HG03575 (cell line): ENCODE data around the gene BLOC1S5.

Experiments
- ATAC-seq: cut with Tn5 transposase; IDR thresholded peaks from one replicate; pipeline ENCODE4 v1.9.1; 2021; ENCODE audit not compliant: unreplicated experiment, insufficient number of reproducible peaks, low FRiP score; ENCODE audit errors: extremely low read depth

BLOC1S5 gene

DNA sequence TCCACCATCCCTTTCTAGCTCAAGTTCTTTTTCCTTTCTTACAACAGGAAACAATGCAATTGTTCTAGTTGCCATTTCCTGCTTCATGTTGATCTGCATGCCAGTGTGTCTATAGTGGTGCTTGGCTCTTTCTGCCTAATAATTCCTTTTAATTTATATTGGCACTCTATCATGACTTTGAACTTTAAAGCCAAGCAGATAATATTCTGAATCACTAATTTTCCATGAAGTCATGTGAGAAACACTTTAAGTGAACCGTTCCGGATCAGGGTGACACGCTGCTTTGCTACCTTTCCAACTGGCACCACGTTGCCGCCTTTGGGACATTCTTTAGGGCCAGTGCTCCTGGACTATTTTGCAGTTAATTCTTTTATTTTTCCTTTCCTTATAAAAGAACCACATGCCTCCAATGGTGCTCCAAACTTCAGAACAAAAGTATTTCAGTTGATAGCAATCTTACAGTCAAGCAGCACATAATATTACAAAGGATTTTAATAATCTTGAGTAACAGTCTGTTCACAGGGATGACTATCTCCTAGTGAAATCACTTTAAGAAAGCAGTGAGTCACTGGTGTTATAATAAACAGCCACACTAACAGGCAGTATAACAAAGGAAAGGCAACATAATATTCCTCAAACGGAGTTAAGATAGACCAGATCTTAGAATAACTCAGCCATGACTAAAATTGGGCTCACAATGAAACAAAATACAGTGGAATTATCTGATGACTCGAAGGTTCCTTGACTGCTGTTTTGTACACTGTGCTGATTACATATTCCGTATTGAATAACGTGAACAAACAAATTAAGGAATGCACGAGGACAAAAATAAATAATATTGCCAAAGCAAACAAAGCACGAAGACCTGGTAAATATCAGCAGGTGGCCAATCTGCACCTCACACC lies 19.0 kb upstream of the BLOC1S5 start:
- no peak for ATAC-seq

DNA sequence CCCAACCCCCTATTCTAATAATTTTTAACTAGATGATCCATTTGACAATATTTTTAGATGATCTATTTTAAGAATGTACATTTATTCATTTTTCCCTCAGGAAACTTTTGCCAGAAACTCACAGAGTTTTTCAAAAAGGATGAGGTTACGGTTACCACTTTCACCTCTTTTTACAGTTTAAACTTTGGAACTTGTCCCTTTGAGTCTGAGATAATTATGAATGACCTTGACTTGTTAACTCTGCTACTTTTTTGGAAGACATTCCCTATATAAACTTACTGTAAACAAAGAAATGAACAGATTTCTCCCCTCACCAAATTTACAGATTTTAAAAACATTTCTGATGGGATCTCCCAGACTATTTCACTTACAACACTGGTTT lies 18.4 kb upstream of the BLOC1S5 start:
- no peak for ATAC-seq

DNA sequence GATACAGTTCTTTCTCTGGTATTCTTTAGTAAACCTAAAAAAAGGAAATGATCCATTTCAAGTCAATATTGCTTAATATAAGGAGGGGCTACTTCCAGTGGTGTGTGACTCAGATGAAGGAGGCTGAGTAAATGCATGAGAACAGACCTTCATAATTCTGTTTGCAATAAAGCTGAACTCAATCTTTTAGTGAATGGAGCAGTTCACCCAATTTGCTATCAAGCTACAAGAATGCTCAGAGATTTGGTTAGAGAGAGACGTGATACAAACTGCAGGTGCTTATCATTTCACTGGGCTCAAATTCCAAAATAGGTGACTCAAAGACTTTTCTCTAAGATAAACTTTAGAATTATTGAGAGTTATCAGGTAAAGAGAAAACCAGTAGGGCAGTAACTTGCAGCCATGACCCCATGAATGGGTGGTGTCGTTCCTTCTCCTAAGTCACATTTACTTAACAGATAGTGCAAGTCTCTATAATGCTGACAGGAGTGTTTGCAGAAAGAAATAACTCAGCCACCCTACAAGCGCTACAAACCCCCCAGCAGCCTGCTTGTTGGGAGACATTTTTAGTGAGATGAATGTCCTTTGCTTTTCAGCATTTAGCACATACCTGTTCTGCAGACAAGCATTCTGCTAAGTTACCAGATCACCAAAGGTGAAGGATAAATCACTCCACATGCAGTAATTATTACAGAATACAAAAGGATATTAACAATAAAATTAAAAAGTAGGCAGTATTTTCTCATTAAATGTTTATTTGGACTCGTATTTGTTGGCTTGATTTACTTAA lies 16.4 kb upstream of the BLOC1S5 start:
- ATAC-seq: no peak

DNA sequence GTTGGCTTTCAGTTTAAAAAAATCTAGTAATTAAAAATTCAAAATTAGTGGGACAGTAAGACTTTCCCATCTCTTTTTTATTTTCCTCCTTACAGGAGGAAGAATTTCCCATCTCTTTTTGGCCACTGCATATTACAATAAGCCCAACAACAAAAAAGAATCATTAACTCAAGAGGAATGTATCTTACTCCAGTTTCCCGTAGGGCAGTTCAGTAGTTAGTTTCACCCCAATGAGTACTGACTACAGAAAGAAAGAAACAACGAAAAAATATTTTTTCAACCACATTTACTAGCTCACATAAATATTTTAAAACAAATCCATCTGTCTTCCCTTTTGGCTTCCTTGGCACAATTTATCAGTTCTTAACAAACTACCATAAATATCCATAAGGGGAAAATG lies 14.9 kb upstream of the BLOC1S5 start:
- ATAC-seq: no peak

DNA sequence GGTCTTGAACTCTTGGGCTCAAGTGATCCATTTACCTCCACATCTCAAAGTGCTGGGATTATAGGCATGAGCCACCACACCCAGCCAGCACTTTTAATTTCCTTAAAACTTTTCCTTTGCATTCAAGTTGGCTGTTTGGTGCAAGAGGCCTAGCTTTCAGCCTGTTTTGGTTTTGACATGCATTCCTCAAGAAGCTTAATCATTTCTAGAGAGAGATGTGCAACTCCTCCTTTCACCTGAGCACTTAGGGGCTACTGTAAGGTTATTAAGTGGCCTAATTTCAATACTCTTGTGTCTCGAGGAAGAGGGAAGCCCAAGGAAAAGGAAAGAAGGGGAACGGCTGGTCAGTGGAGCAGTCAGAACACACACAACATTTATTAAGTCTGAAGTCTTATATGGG lies 13.8 kb upstream of the BLOC1S5 start:
- no peak for ATAC-seq

DNA sequence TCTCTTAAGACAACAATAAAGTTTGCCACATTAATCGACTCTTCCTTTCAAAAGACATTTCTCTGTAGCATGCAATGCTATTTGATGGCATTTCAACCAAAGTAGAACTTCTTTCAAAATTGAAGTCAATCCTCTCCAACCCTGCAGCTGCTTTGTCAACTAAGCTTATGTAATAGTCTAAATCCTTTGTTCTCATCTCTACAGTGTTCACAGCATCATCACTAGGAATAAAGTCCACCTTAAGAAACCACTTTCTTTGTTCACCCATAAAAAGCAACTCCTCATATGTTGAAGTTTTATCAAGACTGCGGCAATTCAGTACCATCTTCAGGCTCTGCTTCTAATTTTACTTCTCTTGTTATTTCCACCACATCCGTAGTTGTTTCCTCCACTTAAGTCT lies 11.5 kb upstream of the BLOC1S5 start:
- no peak for ATAC-seq

DNA sequence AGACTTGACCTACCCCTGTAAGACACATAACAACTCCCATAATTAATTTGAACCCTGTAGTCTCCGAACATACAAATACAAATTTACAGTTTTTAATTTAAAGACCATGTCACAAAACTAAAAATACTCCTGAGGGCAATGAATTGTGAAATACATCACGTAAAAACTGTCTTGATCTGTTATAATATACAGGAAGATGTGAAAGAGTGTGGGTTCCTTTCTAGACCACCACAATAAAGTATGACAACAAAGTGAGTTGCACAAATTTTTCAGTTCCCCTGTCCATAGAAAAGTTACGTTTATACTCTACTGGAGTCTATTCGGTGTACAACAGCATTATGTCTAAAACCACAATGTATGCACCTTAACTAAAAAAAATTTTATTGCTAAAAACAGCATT lies 11.0 kb upstream of the BLOC1S5 start:
- ATAC-seq: no peak

DNA sequence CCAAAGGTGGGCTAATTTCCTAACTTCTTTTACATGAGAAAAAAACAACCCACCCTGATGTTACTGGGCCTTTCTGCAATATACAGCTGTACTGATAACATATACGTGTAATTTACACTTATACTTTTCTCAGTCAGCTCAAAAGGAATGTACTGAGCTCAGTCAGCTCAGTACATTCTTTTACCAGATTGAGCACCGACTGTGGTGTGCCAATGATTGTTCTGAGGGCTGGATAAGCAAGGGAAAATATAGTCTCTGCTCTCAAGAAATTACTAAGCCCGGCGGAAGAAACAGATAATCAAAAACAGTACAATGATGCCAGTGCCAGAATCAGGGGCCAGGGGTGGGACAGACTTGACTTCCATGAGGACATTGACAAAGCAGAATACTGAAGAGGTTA lies 10.0 kb upstream of the BLOC1S5 start:
- no peak for ATAC-seq

DNA sequence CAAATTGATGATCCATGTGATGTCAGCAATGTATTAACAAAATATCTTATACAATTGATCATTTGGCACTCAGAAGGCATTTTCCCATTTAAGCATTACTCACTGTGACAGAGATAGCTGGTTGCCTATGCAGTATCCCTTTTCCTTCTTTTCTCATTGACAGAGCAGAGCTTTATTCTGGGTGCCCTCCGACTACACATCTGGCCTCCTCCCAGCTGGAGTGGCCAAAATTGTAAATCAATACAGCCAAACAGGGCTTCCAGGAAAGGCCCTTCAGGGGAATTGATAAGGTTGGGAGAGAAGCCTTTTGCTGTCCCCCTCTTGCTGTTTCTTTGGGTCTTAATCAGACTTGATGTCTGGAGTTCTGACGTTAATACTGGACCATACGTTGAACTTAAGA lies 9.6 kb upstream of the BLOC1S5 start:
- no peak for ATAC-seq

DNA sequence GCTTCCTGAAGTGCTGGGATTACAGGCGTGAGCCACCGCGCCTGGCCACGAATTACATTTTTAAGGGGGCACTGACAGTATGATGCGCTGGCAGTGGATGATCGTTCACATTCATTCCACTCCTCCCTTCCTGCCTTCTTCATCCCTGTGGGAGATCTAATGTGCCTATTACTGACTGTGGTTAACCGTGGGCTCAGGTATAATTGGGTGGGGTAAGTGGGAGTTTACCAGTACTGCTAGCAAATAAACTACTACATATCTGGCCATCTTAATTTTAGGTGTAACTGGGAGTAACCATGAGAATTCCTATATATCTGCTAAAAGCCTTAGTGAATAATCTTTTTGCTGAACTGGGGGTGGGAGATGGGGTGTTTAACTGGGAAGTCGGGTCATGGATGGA lies 6.5 kb upstream of the BLOC1S5 start:
- no peak for ATAC-seq

DNA sequence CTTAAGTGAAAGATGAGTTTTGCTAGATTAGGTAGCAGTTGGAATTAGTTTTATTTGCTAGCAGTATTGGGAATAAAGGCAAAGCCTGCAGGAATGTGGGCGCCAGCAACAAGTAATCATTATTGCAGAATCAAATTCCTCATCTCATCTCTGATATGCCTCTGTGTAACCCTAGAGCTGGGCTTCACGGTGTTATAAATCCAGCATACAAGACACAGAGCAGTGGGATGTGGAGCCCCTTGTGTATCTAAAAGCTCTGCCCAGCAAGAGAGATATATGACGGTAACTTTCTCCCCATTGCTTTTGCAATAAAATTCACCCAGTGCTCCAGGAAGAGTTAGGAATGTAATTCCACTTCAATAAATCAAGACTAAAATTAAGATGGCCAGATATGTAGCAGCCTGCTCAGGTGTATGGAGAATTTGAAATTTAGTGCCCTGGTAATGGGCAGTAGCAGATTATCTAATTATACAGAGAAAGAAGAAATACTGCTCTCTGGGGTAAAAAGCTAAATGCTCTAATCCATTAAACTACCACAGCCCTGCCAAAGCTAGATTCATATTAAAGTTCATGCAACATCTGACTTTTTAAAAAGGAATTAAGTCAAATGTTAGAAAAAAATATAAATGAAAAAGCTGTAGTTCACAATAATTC lies 5.6 kb upstream of the BLOC1S5 start:
- ATAC-seq: no peak

DNA sequence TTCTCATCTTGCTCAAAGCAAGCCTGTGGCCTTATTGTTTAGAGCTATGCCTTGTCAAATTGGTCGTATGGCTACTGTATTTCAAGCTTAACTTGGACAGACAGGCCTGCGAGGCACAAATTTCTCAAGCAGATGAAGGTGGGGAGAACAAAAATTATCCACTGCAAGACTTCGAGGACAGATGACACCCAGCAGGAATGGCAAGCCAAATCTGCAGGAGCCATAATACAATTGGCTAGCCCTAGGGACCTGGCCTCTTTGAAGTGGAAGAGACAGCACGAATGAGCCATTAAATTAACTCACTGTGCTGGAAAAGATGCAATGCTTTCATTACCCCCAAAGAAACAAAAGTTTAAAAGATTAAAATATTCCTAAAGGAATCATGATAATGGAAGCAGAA lies 5.0 kb upstream of the BLOC1S5 start:
- ATAC-seq: no peak

DNA sequence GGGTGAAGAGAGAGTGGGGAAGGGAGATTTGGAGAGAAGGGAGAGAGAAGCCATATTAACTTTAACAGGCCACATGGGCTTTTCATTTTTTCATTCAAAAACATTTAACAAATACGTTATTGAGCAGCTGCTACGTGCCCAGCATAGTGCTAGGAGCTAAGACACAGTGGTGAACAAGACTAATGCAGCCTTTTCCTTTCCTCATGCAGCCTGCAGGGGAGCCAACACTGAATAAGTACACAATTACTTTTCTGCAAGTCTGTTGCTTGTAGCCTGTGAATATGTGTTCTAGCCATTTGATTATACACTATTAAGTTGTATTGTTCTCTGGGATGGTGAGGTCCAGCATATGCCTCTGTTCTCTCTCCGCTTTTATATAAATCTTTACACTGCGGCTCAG lies 1.9 kb upstream of the BLOC1S5 start:
- no peak for ATAC-seq

DNA sequence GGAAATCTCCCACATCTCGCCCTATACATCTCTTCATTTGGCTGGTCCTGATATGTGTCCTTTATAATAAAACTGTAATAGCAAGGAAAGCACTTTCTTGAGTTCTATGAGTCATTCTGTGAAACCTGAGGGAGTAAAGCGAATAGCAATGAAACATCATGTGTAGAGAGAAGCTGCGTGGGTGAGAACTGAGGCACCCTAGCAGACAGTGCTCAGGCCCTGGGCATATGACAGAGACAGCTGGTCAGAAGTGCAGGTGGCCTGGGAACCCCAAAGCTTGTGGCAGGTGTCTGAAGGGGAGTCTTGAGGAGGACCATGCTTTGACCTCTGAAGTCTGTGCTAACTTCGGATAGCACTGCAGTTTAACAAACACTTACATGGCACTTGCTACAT lies 1.3 kb upstream of the BLOC1S5 start:
- peak; percentile 33 for ATAC-seq

DNA sequence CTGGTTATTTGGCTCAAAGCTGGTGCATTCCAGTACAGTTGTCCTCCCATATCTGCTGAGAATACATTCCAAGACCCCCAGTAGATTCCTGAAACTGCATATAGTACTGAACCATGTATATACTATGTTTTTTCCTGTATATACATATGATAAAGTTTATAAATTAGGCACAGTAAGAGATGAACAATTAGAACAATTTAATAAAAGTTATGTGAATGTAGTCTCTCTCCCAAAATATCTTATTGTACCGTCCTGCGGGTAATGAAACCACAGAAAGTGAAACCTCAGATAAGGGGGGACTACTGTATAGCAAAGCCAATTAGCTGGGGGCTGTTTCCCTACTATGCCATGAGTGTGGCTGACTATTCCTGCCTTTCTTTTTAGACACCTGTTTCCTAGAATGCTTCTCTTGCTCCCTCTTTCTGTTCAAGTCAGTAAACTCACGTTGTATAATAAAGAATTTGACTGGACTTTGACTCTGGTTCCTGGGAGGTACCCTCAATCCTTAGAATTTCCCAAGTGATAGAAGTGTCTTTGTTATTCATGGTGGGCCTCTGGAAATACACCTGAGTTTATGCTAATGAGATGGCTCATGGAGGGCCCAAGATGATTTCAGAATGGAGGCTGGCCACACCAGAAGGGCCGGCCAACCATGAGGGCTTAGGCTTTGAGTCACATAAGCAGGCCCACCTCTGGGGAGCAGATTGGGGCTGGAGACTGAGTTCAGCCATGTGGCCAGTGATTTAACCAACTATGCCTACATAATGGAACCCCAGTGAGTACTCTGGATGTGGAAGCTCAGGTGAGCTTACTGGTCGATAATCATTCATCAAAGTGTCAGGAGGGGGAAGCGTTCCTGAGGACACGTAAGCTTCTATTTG lies 689 bp upstream of the BLOC1S5 start:
- ATAC-seq: no peak

DNA sequence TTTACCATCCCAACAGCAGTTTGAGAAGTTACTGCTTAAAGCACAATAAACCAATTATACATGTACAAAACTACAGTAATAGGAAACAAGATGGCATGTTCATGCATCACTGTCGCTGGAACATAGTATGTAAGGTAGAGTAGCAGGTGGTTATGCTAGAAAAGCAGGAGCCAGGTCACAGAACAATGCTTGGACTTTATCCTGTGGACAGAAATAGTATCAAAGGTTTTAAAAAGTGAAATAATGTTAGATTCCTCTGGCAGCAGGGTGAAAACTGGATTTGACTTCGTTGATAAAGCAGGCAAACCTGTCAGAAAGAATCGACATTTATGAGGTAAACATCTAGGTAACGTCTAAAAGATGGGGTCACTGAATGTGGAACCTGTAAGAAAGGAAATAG lies 2.5 kb downstream of the BLOC1S5 start:
- ATAC-seq: no peak

DNA sequence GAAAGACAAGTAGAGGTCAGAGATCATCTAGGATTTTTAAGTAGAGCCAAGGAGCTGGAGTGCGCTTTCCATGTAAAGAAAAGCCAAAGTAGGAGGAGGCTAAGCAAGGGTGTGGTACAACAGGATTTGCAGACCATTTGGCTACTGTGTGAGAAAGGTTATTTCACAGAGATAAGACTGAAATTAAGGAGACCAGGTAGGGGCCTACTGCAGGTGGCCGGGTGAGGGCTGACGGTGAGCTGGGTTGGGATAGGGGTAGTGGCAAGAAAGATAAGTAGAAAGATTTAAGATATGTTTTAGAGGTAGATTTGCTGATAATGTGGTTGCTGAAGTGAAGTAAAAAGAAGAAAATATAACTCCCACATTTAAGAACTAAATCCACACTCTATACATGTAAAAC lies 3.8 kb downstream of the BLOC1S5 start:
- ATAC-seq: no peak

DNA sequence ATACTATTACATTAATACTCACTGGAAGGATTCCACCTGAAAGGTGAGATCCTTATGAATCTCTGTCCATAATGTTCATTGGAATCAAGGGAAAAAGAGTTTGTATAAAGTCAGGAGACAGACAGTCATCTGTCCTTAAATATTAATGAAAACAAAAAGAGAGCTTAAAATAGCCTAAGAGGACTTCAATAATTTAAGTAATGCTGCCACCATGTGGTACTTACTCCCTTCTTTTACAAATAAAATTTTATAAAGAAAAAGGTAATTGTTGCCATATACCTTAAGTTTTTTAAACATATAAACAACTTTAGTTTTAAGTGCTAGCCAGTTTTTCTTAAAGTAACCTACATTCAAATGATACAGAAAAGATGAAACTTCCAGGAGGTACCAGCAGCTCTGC lies 5.1 kb downstream of the BLOC1S5 start:
- no peak for ATAC-seq

DNA sequence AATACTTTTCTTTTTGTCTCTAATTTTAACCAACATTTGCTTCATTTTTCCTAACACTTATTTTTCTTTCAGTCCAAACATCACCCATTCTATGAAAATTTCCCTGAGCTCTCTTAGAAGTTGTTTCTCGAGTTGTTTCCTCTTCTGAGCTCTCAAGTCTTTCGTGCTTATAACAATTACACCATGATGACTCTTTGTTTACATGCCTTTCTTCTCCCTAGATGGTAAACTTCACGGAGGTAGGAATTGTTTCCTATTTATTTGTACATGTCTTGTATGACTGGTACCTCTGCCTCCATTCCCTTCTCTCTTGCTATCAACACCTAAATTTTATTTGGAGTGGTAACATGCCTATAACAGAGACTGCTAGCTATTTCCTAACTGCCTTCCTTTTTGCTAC lies 6.4 kb downstream of the BLOC1S5 start:
- no peak for ATAC-seq
